A549 treated with Mapracorat at 1 μM for 4 hours (cell line): ENCODE results near the gene RPN2. TPM values are rescaled to one million over a fixed set of nuclear protein-coding genes. Genes with fewer than 3 reads are reported as not detected.

ENCODE experiments used
- total RNA-seq: library from RNA; stranded (reverse); fragments of 200-300 nt; extraction: Qiagen RNA extraction; gene quantifications from 5 replicates; pipeline ENCODE4 v1.2.3, GENCODE V29; 2022

The RPN2 gene
- 249 to 273 TPM (median 259 TPM) in 5 replicates for total RNA-seq

GRCh38 chr20:37178839-37179682 lies at the start of gene RPN2, which contains the start of gene MROH8:
Gene RPN2, plus strand, starts transcription at chr20:37179330. Its CDS starts 27 bp downstream, at chr20:37179357.
Gene MROH8, minus strand, starts transcription at chr20:37179548.

GRCh38 chr20:37261714-37262113 lies 82.6 kb downstream of the RPN2 start, which contains the start of gene GHRH:
Gene GHRH, minus strand, starts transcription at chr20:37261814. Its CDS starts 4,925 bp downstream, at chr20:37256889.

Other genes starting within 250 kb of the RPN2 start
- gene SAMHD1, start 227.6 kb upstream of the RPN2 start, total RNA-seq = 7.4 to 9.2 TPM (median 8.2 TPM) in 5 replicates
- 8.8 to 10.7 TPM (median 10.0 TPM) in 5 replicates for gene RBL1, start 83.3 kb upstream of the RPN2 start, total RNA-seq
- 0.84 to 1.2 TPM (median 1.1 TPM) in 5 replicates for gene MROH8, start 218 bp downstream of the RPN2 start, total RNA-seq
- gene GHRH, start 82.5 kb downstream of the RPN2 start, total RNA-seq = not detected in 5 replicates
- gene MANBAL, start 110.3 kb downstream of the RPN2 start, total RNA-seq = 82.6 to 96.6 TPM (median 91.9 TPM) in 5 replicates
- 108 to 144 TPM (median 137 TPM) in 5 replicates for gene SRC, start 166.8 kb downstream of the RPN2 start, total RNA-seq